Karpas-422 (cell line): Measurements from ENCODE around the gene GNAO1. TPM values are rescaled to one million over a fixed set of nuclear protein-coding genes. Genes with fewer than 3 reads are reported as not detected.

Source experiments
- DNase-seq: peaks from one replicate; pipeline ENCODE4 v3.0.0-alpha.2; 2015
- H2AFZ ChIP-seq: fragments of 200-600 bp; sonication (generic); 2 replicates; pipeline ENCODE4 v1.6.1; 2014; ENCODE audit warnings: antibody characterized with exemption, low read length, mixed read lengths
- H3K27ac ChIP-seq: fragments of 200-600 bp; sonication (generic); 2 replicates; pipeline ENCODE4 v1.5.1; 2014; ENCODE audit warnings: mild to moderate bottlenecking, low read length, moderate library complexity
- H3K27me3 ChIP-seq: fragments of 200-600 bp; sonication (generic); 2 replicates; pipeline ENCODE4 v1.6.1; 2014; ENCODE audit warnings: low read length, mixed read lengths
- H3K36me3 ChIP-seq: fragments of 200-600 bp; sonication (generic); 2 replicates; pipeline ENCODE4 v1.6.1; 2014; ENCODE audit warnings: low read length, mixed read lengths; ENCODE audit not compliant: insufficient read depth
- H3K4me1 ChIP-seq: fragments of 200-600 bp; sonication (generic); 2 replicates; pipeline ENCODE4 v1.6.1; 2014; ENCODE audit warnings: mild to moderate bottlenecking, low read length, mixed read lengths
- H3K4me2 ChIP-seq: fragments of 200-600 bp; sonication (generic); 2 replicates; pipeline ENCODE4 v1.6.1; 2014; ENCODE audit warnings: low read length, low read depth, mild to moderate bottlenecking; ENCODE audit not compliant: poor library complexity, severe bottlenecking
- H3K4me3 ChIP-seq: fragments of 200-600 bp; sonication (generic); 2 replicates; pipeline ENCODE4 v1.5.1; 2014; ENCODE audit warnings: mild to moderate bottlenecking, antibody characterized with exemption, low read length, mixed read lengths
- H3K79me2 ChIP-seq: fragments of 200-600 bp; sonication (generic); 2 replicates; pipeline ENCODE4 v1.6.1; 2014; ENCODE audit warnings: mild to moderate bottlenecking, low read length, mixed read lengths
- H3K9ac ChIP-seq: fragments of 200-600 bp; sonication (generic); 2 replicates; pipeline ENCODE4 v1.6.0; 2014; ENCODE audit warnings: low read length
- H3K9me2 ChIP-seq: fragments of 200-600 bp; sonication (generic), shearing (Covaris generic); replicated peaks from 2 replicates; pipeline ENCODE4 v1.6.0; 2014; ENCODE audit warnings: mild to moderate bottlenecking, low read length, moderate library complexity; ENCODE audit not compliant: insufficient read depth
- H3K9me3 ChIP-seq: fragments of 300-700, 200-600 bp; sonication (generic); 2 replicates; pipeline ENCODE4 v1.6.1; 2014; ENCODE audit warnings: low read length, mixed read lengths
- H4K20me1 ChIP-seq: fragments of 200-600 bp; sonication (generic); 2 replicates; pipeline ENCODE4 v1.6.1; 2014; ENCODE audit warnings: mild to moderate bottlenecking, antibody characterized with exemption, low read length, low read depth; ENCODE audit not compliant: insufficient read depth
- total RNA-seq: library from RNA; depleted of rRNA; stranded (reverse); fragments of >200 nt; shearing (Covaris generic); gene quantifications from 2 replicates; pipeline ENCODE4 v1.2.3, GENCODE V29; 2014; ENCODE audit warnings: low replicate concordance

GNAO1 gene
- total RNA-seq, 1 experiment from 2014 or later: 2.3 TPM

- Histone ChIP-seq H3K79me2 (no peaks in the 10 kb centered on the region), H3K4me3 (no peak overlapping the region), H3K9me3 (no peaks in the 10 kb centered on the region), H3K27me3 (no peaks in the 10 kb centered on the region), H3K4me1 (no peaks in the 10 kb centered on the region), H3K9ac (no peak overlapping the region), H4K20me1 (no peaks in the 10 kb centered on the region), H3K27ac (no peak overlapping the region), H3K4me2 (no peak overlapping the region), H3K36me3 (no peaks in the 10 kb centered on the region), H2AFZ (no peak overlapping the region), H3K9me2 (no peaks in the 10 kb centered on the region)
- peak; percentile 76 for DNase-seq
Measured at GRCh38 chr16:56311208-56312027, 120.1 kb downstream of the GNAO1 start.

GRCh38 chr16:56312028-56312300 is 120.7 kb downstream of the GNAO1 start:
- Histone ChIP-seq H3K4me1 (no peaks in the 10 kb centered on the region), H3K79me2 (no peaks in the 10 kb centered on the region), H3K27me3 (no peaks in the 10 kb centered on the region), H3K9me3 (no peaks in the 10 kb centered on the region), H3K9me2 (no peaks in the 10 kb centered on the region), H3K36me3 (no peaks in the 10 kb centered on the region), H3K27ac (no peak overlapping the region), H4K20me1 (no peaks in the 10 kb centered on the region), H3K4me3 (no peak overlapping the region), H2AFZ (no peak overlapping the region), H3K9ac (no peak overlapping the region), H3K4me2 (no peak overlapping the region)
- no peak for DNase-seq

- 0 out of 2 replicates have a peak, but pooled peaks cover 2% of the 10 kb centered on the region for H4K20me1 ChIP-seq
- H3K9me2 ChIP-seq: no peaks in the 10 kb centered on the region
- no peaks in the 10 kb centered on the region for H3K9me3 ChIP-seq
- no peak overlapping the region for H3K4me3 ChIP-seq
- no peak overlapping the region for H3K27ac ChIP-seq
- H2AFZ ChIP-seq: no peak overlapping the region
- no peak for DNase-seq
- H3K4me1 ChIP-seq: no peaks in the 10 kb centered on the region
- no peak overlapping the region for H3K9ac ChIP-seq
- H3K4me2 ChIP-seq: no peak overlapping the region
- no peaks in the 10 kb centered on the region for H3K27me3 ChIP-seq
- H3K36me3 ChIP-seq: no peaks in the 10 kb centered on the region
- H3K79me2 ChIP-seq: no peaks in the 10 kb centered on the region
Measured at GRCh38 chr16:56312556-56312955, 121.3 kb downstream of the GNAO1 start.

GRCh38 chr16:56314244-56314850 is 123.1 kb downstream of the GNAO1 start:
- Histone ChIP-seq H2AFZ (no peak overlapping the region), H3K9me3 (no peaks in the 10 kb centered on the region), H3K4me3 (no peak overlapping the region), H3K9ac (no peak overlapping the region), H3K27me3 (no peaks in the 10 kb centered on the region), H3K27ac (no peak overlapping the region), H4K20me1 (0 out of 2 replicates have a peak, but pooled peaks cover 2% of the 10 kb centered on the region), H3K9me2 (no peaks in the 10 kb centered on the region), H3K4me1 (peaks cover 3% of the 10 kb centered on the region; the same call in 1 of the 2 replicates), H3K4me2 (no peak overlapping the region), H3K79me2 (no peaks in the 10 kb centered on the region), H3K36me3 (no peaks in the 10 kb centered on the region)
- DNase-seq: no peak

DNA sequence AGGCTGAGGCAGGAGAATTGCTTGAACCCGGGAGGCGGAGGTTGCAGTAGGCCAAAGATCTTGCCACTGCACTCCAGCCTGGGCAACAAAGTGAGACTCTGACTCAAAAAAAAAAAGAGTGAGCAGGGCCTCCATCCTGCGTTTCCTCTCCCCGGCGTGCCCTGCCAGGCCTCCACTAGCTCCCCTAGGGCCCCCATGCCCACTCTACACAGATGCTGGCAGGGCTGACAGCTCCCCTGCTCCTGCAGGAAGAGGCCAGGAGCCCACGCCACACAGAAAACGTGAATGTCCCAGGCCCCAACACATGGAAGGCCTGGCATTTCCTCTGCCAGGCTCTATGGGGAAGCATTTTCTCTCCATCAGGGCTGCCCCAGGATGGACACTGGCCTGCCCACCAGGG is 124.7 kb downstream of the GNAO1 start:
- H3K9me3 ChIP-seq: no peaks in the 10 kb centered on the region
- no peaks in the 10 kb centered on the region for H3K9me2 ChIP-seq
- H3K79me2 ChIP-seq: no peaks in the 10 kb centered on the region
- peaks cover 3% of the 10 kb centered on the region; the same call in 1 of the 2 replicates for H3K4me1 ChIP-seq
- no peak overlapping the region for H3K27ac ChIP-seq
- no peaks in the 10 kb centered on the region for H3K27me3 ChIP-seq
- H3K4me2 ChIP-seq: no peak overlapping the region
- no peak overlapping the region for H3K4me3 ChIP-seq
- no peak overlapping the region for H2AFZ ChIP-seq
- DNase-seq: no peak
- H4K20me1 ChIP-seq: 0 out of 2 replicates have a peak, but pooled peaks cover 2% of the 10 kb centered on the region
- no peak overlapping the region for H3K9ac ChIP-seq
- no peaks in the 10 kb centered on the region for H3K36me3 ChIP-seq

DNA sequence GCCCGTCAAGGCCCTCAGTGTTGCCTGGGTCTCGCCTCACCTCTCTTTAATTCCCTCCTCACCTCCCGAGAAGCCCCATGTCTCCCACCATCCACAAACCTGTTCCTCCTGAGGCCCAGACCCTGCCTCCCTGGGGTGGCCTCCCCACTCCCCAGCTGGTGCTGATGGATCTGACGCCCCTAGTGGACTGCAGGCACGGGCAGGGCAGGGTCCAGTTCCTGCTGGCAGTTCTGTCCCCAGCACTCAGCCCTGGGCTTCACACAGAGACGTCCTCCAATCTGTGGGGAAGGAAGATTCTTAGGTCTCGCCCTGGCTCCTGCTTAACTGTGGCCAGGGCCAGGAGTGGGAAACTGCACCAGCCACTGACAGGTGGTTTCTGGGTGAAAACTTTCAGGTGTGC is 125.3 kb downstream of the GNAO1 start:
- Histone ChIP-seq H3K27me3 (no peaks in the 10 kb centered on the region), H2AFZ (no peak overlapping the region), H3K9me3 (no peaks in the 10 kb centered on the region), H3K4me1 (peaks cover 3% of the 10 kb centered on the region; the same call in 1 of the 2 replicates), H3K4me3 (no peak overlapping the region), H4K20me1 (0 out of 2 replicates have a peak, but pooled peaks cover 2% of the 10 kb centered on the region), H3K79me2 (no peaks in the 10 kb centered on the region), H3K9me2 (no peaks in the 10 kb centered on the region), H3K27ac (no peak overlapping the region), H3K4me2 (no peak overlapping the region), H3K9ac (no peak overlapping the region), H3K36me3 (no peaks in the 10 kb centered on the region)
- DNase-seq: no peak

- Histone ChIP-seq H3K27me3 (no peaks in the 10 kb centered on the region), H3K4me3 (no peak overlapping the region), H3K9ac (peak overlapping the region; percentile 2; the same call in 1 of the 2 replicates)
Measured at GRCh38 chr16:56317998-56318826, 126.9 kb downstream of the GNAO1 start.

GRCh38 chr16:56318827-56319140 is 127.5 kb downstream of the GNAO1 start:
- Histone ChIP-seq H3K9ac (no peak overlapping the region), H3K79me2 (no peaks in the 10 kb centered on the region), H3K9me3 (no peaks in the 10 kb centered on the region), H3K4me2 (no peak overlapping the region), H2AFZ (no peak overlapping the region), H3K4me3 (no peak overlapping the region), H4K20me1 (0 out of 2 replicates have a peak, but pooled peaks cover 2% of the 10 kb centered on the region), H3K9me2 (no peaks in the 10 kb centered on the region), H3K27ac (no peak overlapping the region), H3K27me3 (no peaks in the 10 kb centered on the region), H3K36me3 (no peaks in the 10 kb centered on the region), H3K4me1 (peaks cover 3% of the 10 kb centered on the region; the same call in 1 of the 2 replicates)
- DNase-seq: no peak

More at GRCh38 chr16:56317998-56318826, 126.9 kb downstream of the GNAO1 start:
- Histone ChIP-seq H3K36me3 (no peaks in the 10 kb centered on the region), H3K9me3 (no peaks in the 10 kb centered on the region), H4K20me1 (0 out of 2 replicates have a peak, but pooled peaks cover 2% of the 10 kb centered on the region), H3K79me2 (no peaks in the 10 kb centered on the region), H3K4me2 (no peak overlapping the region), H3K27ac (no peak overlapping the region), H3K4me1 (peaks cover 3% of the 10 kb centered on the region; the same call in 1 of the 2 replicates), H3K9me2 (no peaks in the 10 kb centered on the region), H2AFZ (no peak overlapping the region)
- peak; percentile 87 for DNase-seq
